ENCODE results near the gene EPHB2. TPM values are rescaled to one million over a fixed set of nuclear protein-coding genes. Genes with fewer than 3 reads are reported as not detected.

EPHB2 gene
- total and polyA plus RNA-seq, 2 of the 4 experiments (the other 2 are of a cell fraction), result 52.3 to 58.8 TPM

- peak; percentile 48 for TF ChIP-seq RCOR1 (IDR thresholded peaks at IDR 0.05; ENCODE audit: insufficient replicate concordance, low read length)
Observed at GRCh38 chr1:22831729-22832413, 121.2 kb downstream of the EPHB2 start (continued).

GRCh38 chr1:22832414-22832786, 121.8 kb downstream of the EPHB2 start:
- peak overlapping the region; percentile 27; the same call in 1 of the 2 replicates for H3K14ac ChIP-seq (replicated peaks; ENCODE audit: low read depth, low read length)
- peak overlapping the region; percentile 1; the same call in 1 of the 2 replicates for H2BK120ac ChIP-seq (ENCODE audit: low read depth, low read length)
- H3K9me3 ChIP-seq (ENCODE audit: control insufficient read depth, insufficient read depth, low read length), result no peaks in the 10 kb centered on the region
- H3K4me2 ChIP-seq (ENCODE audit: low read depth, low read length), result peak overlapping the region; percentile 24; the same call in 1 of the 2 replicates
- peak overlapping the region; percentile 22; the same call in 1 of the 2 replicates for H2AK5ac ChIP-seq (ENCODE audit: low read depth, low read length)
- no peak overlapping the region for H4K5ac ChIP-seq (ENCODE audit: low read depth, low read length)
- peak overlapping the region; percentile 39 for H2AK9ac ChIP-seq (replicated peaks; ENCODE audit: low read depth, low read length, poor library complexity)
- H4K91ac ChIP-seq (ENCODE audit: insufficient read depth, low read depth, low read length), result no peak overlapping the region; the same call in 1 of the 2 replicates
- POLR2A ChIA-PET (ENCODE audit: unreplicated experiment), result no interaction called here
- H3K79me1 ChIP-seq (ENCODE audit: low read depth in 1 of 2, low read length in 2 of 2), result peaks cover 12 to 77% of the 10 kb centered on the region in 2 experiments; a peak in 2 of 4 replicates
- peaks cover 35% of the 10 kb centered on the region for H3K9me1 ChIP-seq (ENCODE audit: insufficient read depth, low read length)
- no peak overlapping the region for H3K23ac ChIP-seq (ENCODE audit: low read depth, low read length)
- peaks cover 19% of the 10 kb centered on the region for H3K4me1 ChIP-seq (ENCODE audit: control insufficient read depth, insufficient read depth, low read length)
- H3K4me3 ChIP-seq (ENCODE audit: insufficient read depth, low read depth, low read length), result no peak overlapping the region
- peak overlapping the region; percentile 37 for H2BK5ac ChIP-seq (ENCODE audit: low read depth, low read length, poor library complexity, severe bottlenecking)
- TF ChIP-seq RCOR1 (IDR thresholded peaks at IDR 0.05; ENCODE audit: insufficient replicate concordance, low read length) (no peak), MXI1 (IDR thresholded peaks at IDR 0.05; ENCODE audit: borderline replicate concordance, low read depth, low read length) (no peak), MAZ (IDR thresholded peaks at IDR 0.05; ENCODE audit: borderline replicate concordance, low read depth, low read length) (0 out of 2 replicates have a peak, but pooled peaks have one; percentile 7), FOS (IDR thresholded peaks at IDR 0.05; ENCODE audit: low read depth, low read length) (peak; percentile 26; the same call in 1 of the 2 replicates)
- intact Hi-C loops (cut with micrococcal nuclease), result no loop called here
- H3K18ac ChIP-seq (ENCODE audit: low read depth, low read length), result no peak overlapping the region
- dilution Hi-C loops (cut with HindIII; ENCODE audit: low sequenced_read_pairs, unreplicated experiment), result no loop called here
- H3K27me3 ChIP-seq (ENCODE audit: control insufficient read depth, insufficient read depth, low read length), result no peaks in the 10 kb centered on the region
- peak overlapping the region; percentile 67 for H2AFZ ChIP-seq (replicated peaks; ENCODE audit: low read length, poor library complexity)
- H3K9ac ChIP-seq (ENCODE audit: low read depth, low read length), result no peak overlapping the region
- H2BK20ac ChIP-seq (ENCODE audit: low read depth, low read length), result no peak overlapping the region
- ATAC-seq (ENCODE audit: low read depth) (peak; percentile 47), DNase-seq (peak; percentile 80)
- in situ Hi-C loops (cut with MboI; ENCODE audit: low sequenced_read_pairs), result no loop called here
- no peak overlapping the region for H3K27ac ChIP-seq (ENCODE audit: insufficient read depth, low read length)
- H3K36me3 ChIP-seq (ENCODE audit: control insufficient read depth, insufficient read depth, low read length), result no peaks in the 10 kb centered on the region; the same call in 1 of the 2 replicates
- H3K4ac ChIP-seq (ENCODE audit: low read depth, low read length), result peak overlapping the region; percentile 40
- no TSS peak for BruUV-seq (replicated peaks)
- no CpG with 5 or more reads among the region's 3 CpGs for WGBS, 2 experiments (ENCODE audit: extremely low coverage in 2 of 2, insufficient read length in 1 of 2)
- H3K56ac ChIP-seq (ENCODE audit: extremely low read depth, insufficient read depth, low read length), result no peak overlapping the region
- CTCF ChIA-PET, result no interaction called here
- no peak overlapping the region for H2BK15ac ChIP-seq (ENCODE audit: low read depth, low read length)
- H4K8ac ChIP-seq (ENCODE audit: low read depth in 2 of 2, low read length in 2 of 2), result no peak overlapping the region
- H4K20me1 ChIP-seq (ENCODE audit: insufficient read depth, low read length), result peaks cover 15% of the 10 kb centered on the region; the same call in 1 of the 2 replicates

All from IMR-90 (cell line).